K562 (cell line): ENCODE results near the gene BET1L. TPM values are rescaled to one million over a fixed set of nuclear protein-coding genes. Genes with fewer than 3 reads are reported as not detected.

Experiments used
- AFF4 ChIP-seq: sonication (generic); formaldehyde crosslinking; IDR thresholded peaks from 2 replicates; pipeline ENCODE4 v1.8.0; 2023; ENCODE audit warnings: mild to moderate bottlenecking, missing genetic modification reagents
- CBX5 ChIP-seq: IDR thresholded peaks from 2 replicates; pipeline ENCODE4 v1.6.1; 2014; ENCODE audit warnings: low read depth, borderline replicate concordance
- CLOCK ChIP-seq: fragments of 250-450 bp; sonication (Bioruptor Pico); IDR thresholded peaks from 2 replicates; pipeline ENCODE4 v1.4.0; 2020; ENCODE audit warnings: mild to moderate bottlenecking, moderate library complexity, borderline replicate concordance
- GABPA ChIP-seq: fragments of 200-800 bp; sonication (Bioruptor generic); conservative IDR thresholded peaks from 2 replicates; pipeline ENCODE4 v1.6.1; 2016; ENCODE audit warnings: low read depth, missing genetic modification characterization, missing compliant biosample characterization
- HMG20A ChIP-seq: fragments of 450-650 bp; formaldehyde crosslinking; conservative IDR thresholded peaks from 2 replicates; pipeline ENCODE4 v1.4.0; 2020; ENCODE audit warnings: mild to moderate bottlenecking, mixed read lengths
- KHSRP ChIP-seq: fragments of 450-650 bp; IDR thresholded peaks from 2 replicates; pipeline ENCODE4 v1.6.1; 2017
- MCM3 ChIP-seq: fragments of 450-650 bp; IDR thresholded peaks from 2 replicates; pipeline ENCODE4 v1.6.1; 2016
- NFIC ChIP-seq: fragments of 450-650 bp; IDR thresholded peaks from 2 replicates; pipeline ENCODE4 v1.6.1; 2017; ENCODE audit warnings: mild to moderate bottlenecking, inconsistent platforms
- PATZ1 ChIP-seq: fragments of 250-450 bp; sonication (Bioruptor Pico); IDR thresholded peaks from 2 replicates; pipeline ENCODE4 v1.5.0; 2020; ENCODE audit warnings: mild to moderate bottlenecking, borderline replicate concordance
- PKNOX1 ChIP-seq: fragments of 450-650 bp; IDR thresholded peaks from 2 replicates; pipeline ENCODE4 v1.6.1; 2016
- SMARCB1 ChIP-seq: IDR thresholded peaks from 2 replicates; pipeline ENCODE4 v1.6.1; 2011; ENCODE audit warnings: improper control_type of control experiment, low read depth; ENCODE audit not compliant: insufficient read length
- SREBF1 ChIP-seq: fragments of 150-350 bp; IDR thresholded peaks from 2 replicates; pipeline ENCODE4 v1.6.1; 2014; ENCODE audit warnings: antibody characterized with exemption, low read depth, low read length, borderline replicate concordance
- SREBF2 ChIP-seq: sonication (generic); formaldehyde crosslinking; IDR thresholded peaks from 2 replicates; pipeline ENCODE4 v1.4.0; 2020; ENCODE audit warnings: mild to moderate bottlenecking, missing genetic modification reagents
- TRIM25 ChIP-seq: fragments of 450-650 bp; IDR thresholded peaks from 2 replicates; pipeline ENCODE4 v1.7.0; 2016; ENCODE audit warnings: borderline replicate concordance
- ZNF239 ChIP-seq: fragments of 250-450 bp; sonication (Bioruptor Pico); IDR thresholded peaks from 2 replicates; pipeline ENCODE4 v1.4.0; 2020; ENCODE audit warnings: mild to moderate bottlenecking
- ZNF324 ChIP-seq: fragments of 250-450 bp; sonication (Bioruptor Pico); IDR thresholded peaks from 2 replicates; pipeline ENCODE4 v1.4.0; 2020; ENCODE audit warnings: mild to moderate bottlenecking
- ZNF76 ChIP-seq: fragments of 250-450 bp; sonication (Bioruptor Pico); IDR thresholded peaks from 2 replicates; pipeline ENCODE4 v1.4.0; 2020; ENCODE audit warnings: mild to moderate bottlenecking, moderate library complexity, borderline replicate concordance
- polyA plus RNA-seq, 8 experiments: library from polyadenylated mRNA; depleted of rRNA in 4 of 8; stranded (reverse) in 5 of 8; unstranded in 3 of 8; fragments of >200 nt; fragmentation: Nextera tagmentation in 2 of 8; fragmentation: Illumina TruSeq in 1 of 8; extraction: Ambion mirVana in 2 of 8; extraction: Trizol in 1 of 8; gene quantifications; 2 replicates each; pipeline versions ENCODE4 v1.2.1 to v1.2.3, GENCODE V29; 2011 to 2014; ENCODE audit warnings: inconsistent platforms in 1 of 8, missing spikeins in 1 of 8
- total RNA-seq, 7 experiments: library from RNA; depleted of rRNA in 6 of 7; stranded (reverse); fragments of >200 nt in 6 of 7; fragmentation: Illumina TruSeq in 2 of 7; extraction: Trizol in 2 of 7; gene quantifications; 2 replicates each; pipeline versions ENCODE4 v1.2.1 to v1.2.3, GENCODE V29; 2011 to 2021; ENCODE audit warnings: low replicate concordance in 1 of 7

The BET1L gene
- total and polyA plus RNA-seq, 9 of the 15 experiments (the other 6 are each of a cell fraction or from before 2014, with no cell fraction given), result 9.9 to 69.1 (median 19.9) TPM

- no peak for TF ChIP-seq SREBF2 (CRISPR knock-in tag)
- no peak for TF ChIP-seq CLOCK (CRISPR knock-in tag)
- no peak for TF ChIP-seq TRIM25
- no peak for TF ChIP-seq KHSRP
- TF ChIP-seq ZNF324 (CRISPR knock-in tag), result no peak
- no peak for TF ChIP-seq SMARCB1
- TF ChIP-seq ZNF76 (CRISPR knock-in tag), result no peak
- TF ChIP-seq CBX5, result no peak
- TF ChIP-seq AFF4 (CRISPR knock-in tag), result peak; percentile 83
- TF ChIP-seq PATZ1 (CRISPR knock-in tag), result no peak
- TF ChIP-seq SREBF1, result peak; percentile 47; the same call in 1 of the 2 replicates
- TF ChIP-seq MCM3, result no peak
- no peak for TF ChIP-seq ZNF239 (CRISPR knock-in tag)
- TF ChIP-seq HMG20A (CRISPR knock-in tag), result no peak
- TF ChIP-seq PKNOX1, result peak; percentile 67; the same call in 1 of the 2 replicates
- TF ChIP-seq NFIC, result 0 out of 2 replicates have a peak, but pooled peaks have one; percentile 24
- TF ChIP-seq GABPA (tag), result peak; percentile 96
Measured at GRCh38 chr11:207208-207862, at the start of gene BET1L, which contains the start of gene RIC8A (continued).
